Measurements from ENCODE around the gene NME7. TPM values are rescaled to one million over a fixed set of nuclear protein-coding genes. Genes with fewer than 3 reads are reported as not detected.

The NME7 gene
- total RNA-seq, 2 donors from 2014 or later, result 6.2 TPM

- DNase-seq (no peak), ATAC-seq (replicated peaks in 1 of 2) (no peak)
- peaks cover 5% of the 10 kb centered on the region for H3K27me3 Mint-ChIP-seq (ENCODE audit: low read depth)
- peaks cover 3 to 4% of the 10 kb centered on the region in 2 donors for H3K9me3 Mint-ChIP-seq
- H3K36me3 Mint-ChIP-seq (ENCODE audit: insufficient read depth in 2 of 2), result peaks cover 0 to 2% of the 10 kb centered on the region in 2 donors
- no peak overlapping the region for H3K4me3 Mint-ChIP-seq
- no peaks in the 10 kb centered on the region for H3K4me1 Mint-ChIP-seq (ENCODE audit: low read depth)
- H3K27ac Mint-ChIP-seq, result no peak overlapping the region
Observed at GRCh38 chr1:169098380-169098779, 269.2 kb downstream of the NME7 start.

- peaks cover 3 to 4% of the 10 kb centered on the region in 2 donors for H3K9me3 Mint-ChIP-seq
- H3K4me1 Mint-ChIP-seq (ENCODE audit: low read depth), result peaks cover 4% of the 10 kb centered on the region
- no peak overlapping the region for H3K4me3 Mint-ChIP-seq
- DNase-seq (no peak), ATAC-seq (replicated peaks in 1 of 2) (no peak)
- peaks cover 0 to 2% of the 10 kb centered on the region in 2 donors for H3K36me3 Mint-ChIP-seq (ENCODE audit: insufficient read depth in 2 of 2)
- no peak overlapping the region for H3K27ac Mint-ChIP-seq
- peaks cover 10% of the 10 kb centered on the region for H3K27me3 Mint-ChIP-seq (ENCODE audit: low read depth)
Observed at GRCh38 chr1:169094897-169095569, 272.6 kb downstream of the NME7 start.

GRCh38 chr1:169092399-169092798 is 275.2 kb downstream of the NME7 start:
- ATAC-seq (replicated peaks in 1 of 2) (no peak), DNase-seq (no peak)
- H3K36me3 Mint-ChIP-seq (ENCODE audit: insufficient read depth in 2 of 2), result no peaks in the 10 kb centered on the region
- H3K4me3 Mint-ChIP-seq, result no peak overlapping the region
- H3K4me1 Mint-ChIP-seq (ENCODE audit: low read depth), result peaks cover 8% of the 10 kb centered on the region
- H3K27ac Mint-ChIP-seq, result no peak overlapping the region
- peaks cover 10% of the 10 kb centered on the region for H3K27me3 Mint-ChIP-seq (ENCODE audit: low read depth)
- H3K9me3 Mint-ChIP-seq, result peaks cover 3 to 4% of the 10 kb centered on the region in 2 donors

GRCh38 chr1:169091480-169091941 is 276.1 kb downstream of the NME7 start:
- peaks cover 10% of the 10 kb centered on the region for H3K27me3 Mint-ChIP-seq (ENCODE audit: low read depth)
- no peak overlapping the region for H3K4me3 Mint-ChIP-seq
- DNase-seq, result no peak
- H3K27ac Mint-ChIP-seq, result no peak overlapping the region
- peak in 1 of 2 donors; percentile 16 for ATAC-seq (replicated peaks in 1 of 2)
- no peaks in the 10 kb centered on the region for H3K36me3 Mint-ChIP-seq (ENCODE audit: insufficient read depth in 2 of 2)
- peaks cover 2 to 4% of the 10 kb centered on the region in 2 donors for H3K9me3 Mint-ChIP-seq
- peaks cover 17% of the 10 kb centered on the region for H3K4me1 Mint-ChIP-seq (ENCODE audit: low read depth)

GRCh38 chr1:169090900-169091311 is 276.7 kb downstream of the NME7 start:
- H3K27ac Mint-ChIP-seq, result no peak overlapping the region
- DNase-seq, result no peak
- no peaks in the 10 kb centered on the region for H3K36me3 Mint-ChIP-seq (ENCODE audit: insufficient read depth in 2 of 2)
- H3K4me1 Mint-ChIP-seq (ENCODE audit: low read depth), result peaks cover 17% of the 10 kb centered on the region
- ATAC-seq (replicated peaks in 1 of 2), result peak; percentile 43 to 50
- H3K9me3 Mint-ChIP-seq, result peaks cover 2 to 4% of the 10 kb centered on the region in 2 donors
- no peak overlapping the region for H3K4me3 Mint-ChIP-seq
- H3K27me3 Mint-ChIP-seq (ENCODE audit: low read depth), result peaks cover 10% of the 10 kb centered on the region

GRCh38 chr1:169090308-169090899 is 277.2 kb downstream of the NME7 start:
- peaks cover 17% of the 10 kb centered on the region for H3K4me1 Mint-ChIP-seq (ENCODE audit: low read depth)
- peak overlapping the region; percentile 74 for H3K27ac Mint-ChIP-seq
- H3K27me3 Mint-ChIP-seq (ENCODE audit: low read depth), result peaks cover 10% of the 10 kb centered on the region
- no peaks in the 10 kb centered on the region for H3K36me3 Mint-ChIP-seq (ENCODE audit: insufficient read depth in 2 of 2)
- H3K9me3 Mint-ChIP-seq, result no peaks in the 10 kb centered on the region
- DNase-seq (no peak), ATAC-seq (replicated peaks in 1 of 2) (peak; percentile 54 to 65)
- no peak overlapping the region for H3K4me3 Mint-ChIP-seq

GRCh38 chr1:169089776-169090175 is 277.8 kb downstream of the NME7 start:
- DNase-seq (no peak), ATAC-seq (replicated peaks in 1 of 2) (no peak)
- H3K4me1 Mint-ChIP-seq (ENCODE audit: low read depth), result peaks cover 17% of the 10 kb centered on the region
- H3K4me3 Mint-ChIP-seq, result no peak overlapping the region
- peak overlapping the region; percentile 74 for H3K27ac Mint-ChIP-seq
- H3K27me3 Mint-ChIP-seq (ENCODE audit: low read depth), result peaks cover 10% of the 10 kb centered on the region
- H3K36me3 Mint-ChIP-seq (ENCODE audit: insufficient read depth in 2 of 2), result no peaks in the 10 kb centered on the region
- no peaks in the 10 kb centered on the region for H3K9me3 Mint-ChIP-seq

- Mint-ChIP-seq H3K4me3 (no peak overlapping the region), H3K9me3 (no peaks in the 10 kb centered on the region), H3K27me3 (ENCODE audit: low read depth) (peaks cover 4% of the 10 kb centered on the region), H3K36me3 (ENCODE audit: insufficient read depth in 2 of 2) (no peaks in the 10 kb centered on the region), H3K27ac (no peak overlapping the region), H3K4me1 (ENCODE audit: low read depth) (peaks cover 17% of the 10 kb centered on the region)
- no peak for ATAC-seq (replicated peaks in 1 of 2)
- no peak for DNase-seq
Observed at GRCh38 chr1:169087876-169088275, 279.7 kb downstream of the NME7 start.

GRCh38 chr1:169086603-169087455 is 280.8 kb downstream of the NME7 start:
- Mint-ChIP-seq H3K9me3 (no peaks in the 10 kb centered on the region), H3K27me3 (ENCODE audit: low read depth) (peaks cover 4% of the 10 kb centered on the region), H3K27ac (no peak overlapping the region), H3K4me3 (no peak overlapping the region), H3K4me1 (ENCODE audit: low read depth) (peaks cover 17% of the 10 kb centered on the region), H3K36me3 (ENCODE audit: insufficient read depth in 2 of 2) (no peaks in the 10 kb centered on the region)
- DNase-seq (no peak), ATAC-seq (replicated peaks in 1 of 2) (no peak)

- Mint-ChIP-seq H3K4me3 (no peak overlapping the region), H3K36me3 (ENCODE audit: insufficient read depth in 2 of 2) (no peaks in the 10 kb centered on the region), H3K9me3 (no peaks in the 10 kb centered on the region), H3K27me3 (ENCODE audit: low read depth) (no peaks in the 10 kb centered on the region), H3K27ac (no peak overlapping the region), H3K4me1 (ENCODE audit: low read depth) (peaks cover 17% of the 10 kb centered on the region)
- ATAC-seq (replicated peaks in 1 of 2) (no peak), DNase-seq (no peak)
Observed at GRCh38 chr1:169085911-169086310, 281.7 kb downstream of the NME7 start.

Other genes with a start within 250 kb of the NME7 start
- gene BLZF1, start 398 bp upstream of the NME7 start, total RNA-seq, result 1 to 10 TPM; 7.8 to 8.7 TPM
- gene CCDC181, start 59.7 kb upstream of the NME7 start, total RNA-seq, result not detected
- gene SLC19A2, start 118.1 kb upstream of the NME7 start, total RNA-seq, result 1 to 10 TPM; 4.6 to 7.2 TPM
- 10 to 100 TPM; 37.4 to 81.5 TPM for gene F5, start 218.7 kb upstream of the NME7 start, total RNA-seq